H1 (cell line): Measurements from ENCODE around the gene ANKFN1. TPM values are rescaled to one million over a fixed set of nuclear protein-coding genes. Genes with fewer than 3 reads are reported as not detected.
A peak's percentile ranks its signal among the peaks of the same experiment; 100 is the strongest.

Source experiments
- CTCF ChIA-PET: fragments of 300-600 bp; sonication (Branson Sonifier 250); formaldehyde crosslinking; loops from one replicate; lab custom pipeline; 2021; ENCODE audit not compliant: partially characterized antibody; lab: Charles Lee
- POLR2A ChIA-PET: fragments of 300-600 bp; sonication (Branson Sonifier 250); formaldehyde crosslinking; loops from one replicate; lab custom pipeline; 2021; ENCODE audit warnings: inconsistent platforms; ENCODE audit not compliant: partially characterized antibody; lab: Charles Lee
- DNase-seq, 2 experiments: peaks; one replicate each; pipeline versions ENCODE4 v3.0.0 to v3.0.0-alpha.2; 2010 to 2022; ENCODE audit warnings: low spot score in 2 of 2, low read depth in 1 of 2, mixed read lengths in 1 of 2
- FAIRE-seq: peaks from 2 replicates; lab custom pipeline; 2011; peaks lifted over from hg19 to GRCh38; lab: Jason Lieb, UNC
- H2AFZ ChIP-seq: 2 replicates; pipeline ENCODE4 v1.8.1; 2012; ENCODE audit warnings: low read length, inconsistent platforms
- H2AK5ac ChIP-seq: 2 replicates; pipeline ENCODE4 v1.6.1; 2013; ENCODE audit warnings: low read depth, low read length
- H2BK120ac ChIP-seq: replicated peaks from 2 replicates; pipeline ENCODE3; 2013; ENCODE audit warnings: low read depth, low read length, inconsistent platforms
- H2BK12ac ChIP-seq: 2 replicates; pipeline ENCODE4 v1.6.1; 2013; ENCODE audit warnings: low read depth, low read length
- H2BK15ac ChIP-seq: 2 replicates; pipeline ENCODE4 v1.6.1; 2013; ENCODE audit warnings: low read length
- H2BK20ac ChIP-seq: 2 replicates; pipeline ENCODE4 v1.6.1; 2013; ENCODE audit warnings: low read length
- H2BK5ac ChIP-seq: 2 replicates; pipeline ENCODE4 v1.6.1; 2013; ENCODE audit warnings: low read depth, low read length
- H3K14ac ChIP-seq: 2 replicates; pipeline ENCODE4 v1.6.1; 2013; ENCODE audit warnings: inconsistent platforms; ENCODE audit not compliant: insufficient read length
- H3K18ac ChIP-seq: 2 replicates; pipeline ENCODE4 v1.6.1; 2013; ENCODE audit warnings: low read length; ENCODE audit errors: extremely low read depth
- H3K23ac ChIP-seq: 2 replicates; pipeline ENCODE4 v1.6.1; 2013; ENCODE audit warnings: inconsistent platforms; ENCODE audit not compliant: insufficient read length
- H3K23me2 ChIP-seq: 2 replicates; pipeline ENCODE4 v1.6.1; 2013; ENCODE audit warnings: low read depth, low read length
- H3K27ac ChIP-seq: 2 replicates; pipeline ENCODE4 v1.6.1; 2011; ENCODE audit warnings: low read depth, low read length, inconsistent platforms
- H3K27me3 ChIP-seq, 4 experiments: replicated peaks in 1 of 4; 1 replicate in 1 of 4; 2 replicates in 3 of 4; pipeline versions ENCODE4 v1.6.1 to v1.8.1; 2011 to 2013; ENCODE audit warnings: low read length in 3 of 4, mild to moderate bottlenecking in 3 of 4, inconsistent platforms in 2 of 4, mixed read lengths in 2 of 4, moderate library complexity in 1 of 4; ENCODE audit not compliant: control insufficient read depth in 3 of 4, insufficient read depth in 3 of 4; ENCODE audit errors: extremely low read depth in 1 of 4
- H3K36me3 ChIP-seq, 4 experiments: 2 replicates each; pipeline versions ENCODE4 v1.6.1 to v1.8.1; 2011 to 2013; ENCODE audit warnings: mild to moderate bottlenecking in 4 of 4, low read length in 3 of 4, moderate library complexity in 2 of 4, control low read depth in 1 of 4, inconsistent platforms in 1 of 4; ENCODE audit not compliant: insufficient read depth in 4 of 4, control insufficient read depth in 2 of 4
- H3K4ac ChIP-seq: replicated peaks from 2 replicates; pipeline ENCODE3; 2013; ENCODE audit warnings: low read length, low read depth, mixed read lengths, inconsistent platforms; ENCODE audit not compliant: insufficient read length
- H3K4me1 ChIP-seq, 4 experiments: replicated peaks in 1 of 4; 1 replicate in 1 of 4; 2 replicates in 3 of 4; pipeline versions ENCODE4 v1.6.1 to v1.8.1; 2011 to 2013; ENCODE audit warnings: low read length in 3 of 4, inconsistent platforms in 2 of 4, mixed read lengths in 1 of 4; ENCODE audit not compliant: insufficient read depth in 4 of 4, control insufficient read depth in 3 of 4
- H3K4me2 ChIP-seq, 2 experiments: 2 replicates each; pipeline versions ENCODE4 v1.6.1 to v1.8.1; 2011 to 2013; ENCODE audit warnings: low read depth in 2 of 2, low read length in 2 of 2, control low read depth in 1 of 2, inconsistent platforms in 1 of 2, mild to moderate bottlenecking in 1 of 2; ENCODE audit not compliant: insufficient read depth in 1 of 2
- H3K4me3 ChIP-seq, 4 experiments: fragments of 200-600, 300-600 bp in 1 of 4; sonication (generic), shearing (Covaris generic), sonication (Bioruptor Twin) in 1 of 4; 2 replicates each; pipeline versions ENCODE4 v1.5.1 to v1.8.1; 2011 to 2016; ENCODE audit warnings: low read length in 4 of 4, low read depth in 3 of 4, control low read depth in 2 of 4, inconsistent platforms in 2 of 4, mild to moderate bottlenecking in 2 of 4, mixed read lengths in 1 of 4, moderate library complexity in 1 of 4; ENCODE audit not compliant: insufficient read depth in 2 of 4; ENCODE audit errors: extremely low read depth in 1 of 4
- H3K56ac ChIP-seq: replicated peaks from 2 replicates; pipeline ENCODE3; 2013; ENCODE audit warnings: low read depth, mild to moderate bottlenecking, mixed read lengths, low read length, inconsistent platforms; ENCODE audit not compliant: insufficient read length
- H3K79me1 ChIP-seq: 2 replicates; pipeline ENCODE4 v1.6.1; 2013; ENCODE audit warnings: low read depth, low read length, control low read depth
- H3K79me2 ChIP-seq, 2 experiments: 2 replicates each; pipeline versions ENCODE4 v1.6.1 to v1.8.1; 2012 to 2013; ENCODE audit warnings: low read length in 2 of 2, mild to moderate bottlenecking in 2 of 2, inconsistent platforms in 1 of 2; ENCODE audit not compliant: insufficient read depth in 2 of 2, control insufficient read depth in 1 of 2
- H3K9ac ChIP-seq, 4 experiments: replicated peaks in 1 of 4; 1 replicate in 1 of 4; 2 replicates in 3 of 4; pipeline versions ENCODE4 v1.6.1 to v1.8.1; 2011 to 2013; ENCODE audit warnings: low read depth in 3 of 4, low read length in 3 of 4, control low read depth in 2 of 4, mild to moderate bottlenecking in 2 of 4, moderate library complexity in 2 of 4, inconsistent platforms in 1 of 4; ENCODE audit errors: extremely low read depth in 1 of 4
- H3K9me3 ChIP-seq, 2 experiments: 2 replicates each; pipeline versions ENCODE4 v1.6.1 to v1.8.1; 2012 to 2013; ENCODE audit warnings: mild to moderate bottlenecking in 2 of 2, moderate library complexity in 2 of 2, control low read depth in 1 of 2, inconsistent platforms in 1 of 2, low read depth in 1 of 2, low read length in 1 of 2, mixed read lengths in 1 of 2; ENCODE audit not compliant: insufficient read depth in 2 of 2
- H4K20me1 ChIP-seq, 2 experiments: replicated peaks in 1 of 2; 2 replicates each; pipeline versions ENCODE3 to v1.8.1; 2011 to 2013; ENCODE audit warnings: inconsistent platforms in 2 of 2, low read length in 2 of 2, mild to moderate bottlenecking in 1 of 2; ENCODE audit not compliant: insufficient read depth in 2 of 2, control insufficient read depth in 1 of 2
- H4K5ac ChIP-seq: 2 replicates; pipeline ENCODE4 v1.6.1; 2013; ENCODE audit warnings: low read length, low read depth, mixed read lengths, inconsistent platforms; ENCODE audit not compliant: insufficient read length
- H4K8ac ChIP-seq: 2 replicates; pipeline ENCODE4 v1.8.0; 2013; ENCODE audit warnings: mild to moderate bottlenecking, moderate library complexity, low read length, inconsistent platforms; ENCODE audit not compliant: insufficient read depth; ENCODE audit errors: extremely low read depth
- H4K91ac ChIP-seq: replicated peaks from 2 replicates; pipeline ENCODE3; 2013; ENCODE audit warnings: low read length, mixed read lengths, inconsistent platforms; ENCODE audit not compliant: insufficient read length
- ATF3 ChIP-seq: IDR thresholded peaks from 2 replicates; pipeline ENCODE4 v1.6.1; 2011; ENCODE audit warnings: low read depth, mild to moderate bottlenecking, low read length; ENCODE audit not compliant: insufficient read depth
- BACH1 ChIP-seq: IDR thresholded peaks from 2 replicates; pipeline ENCODE4 v1.6.1; 2012; ENCODE audit warnings: low read length, improper control_type of control experiment
- CHD2 ChIP-seq: IDR thresholded peaks from 2 replicates; pipeline ENCODE4 v1.6.1; 2012; ENCODE audit warnings: low read length, improper control_type of control experiment
- CTBP2 ChIP-seq: IDR thresholded peaks from 2 replicates; pipeline ENCODE4 v1.7.0; 2011; ENCODE audit warnings: borderline replicate concordance, mild to moderate bottlenecking, moderate library complexity, mixed read lengths, low read length; ENCODE audit not compliant: insufficient read depth, insufficient read length
- MAFK ChIP-seq: IDR thresholded peaks from 2 replicates; pipeline ENCODE4 v1.6.1; 2012; ENCODE audit warnings: low read depth, mild to moderate bottlenecking, improper control_type of control experiment, low read length
- POLR2AphosphoS5 ChIP-seq: IDR thresholded peaks from 2 replicates; pipeline ENCODE4 v1.6.1; 2011; ENCODE audit warnings: low read depth, low read length
- RBBP5 ChIP-seq: IDR thresholded peaks from 2 replicates; pipeline ENCODE4 v1.7.1; 2012; ENCODE audit warnings: low read depth, mild to moderate bottlenecking, inconsistent platforms, low read length, moderate library complexity, borderline replicate concordance
- RXRA ChIP-seq: IDR thresholded peaks from 2 replicates; pipeline ENCODE4 v1.6.1; 2011; ENCODE audit warnings: low read depth, mild to moderate bottlenecking, low read length, moderate library complexity; ENCODE audit not compliant: insufficient read depth
- SIN3A ChIP-seq, 2 experiments: IDR thresholded peaks in 1 of 2; conservative IDR thresholded peaks in 1 of 2; 2 replicates each; pipeline ENCODE4 v1.6.1; 2011 to 2012; ENCODE audit warnings: low read length in 2 of 2, improper control_type of control experiment in 1 of 2, low read depth in 1 of 2, mild to moderate bottlenecking in 1 of 2
- SIX5 ChIP-seq: IDR thresholded peaks from 2 replicates; pipeline ENCODE4 v1.6.1; 2011; ENCODE audit warnings: mild to moderate bottlenecking, low read depth, low read length
- SP2 ChIP-seq: IDR thresholded peaks from 2 replicates; pipeline ENCODE4 v1.6.1; 2012; ENCODE audit warnings: mild to moderate bottlenecking, low read length, inconsistent platforms
- SP4 ChIP-seq: IDR thresholded peaks from 2 replicates; pipeline ENCODE4 v1.6.1; 2012; ENCODE audit warnings: low read length, inconsistent platforms
- SUZ12 ChIP-seq: fragments of 200-600 bp; sonication (generic); IDR thresholded peaks from 2 replicates; pipeline ENCODE4 v1.6.1; 2012; ENCODE audit warnings: mild to moderate bottlenecking, inconsistent platforms, low read length, moderate library complexity, mixed read lengths
- WGBS, 2 experiments: shearing (Covaris generic) in 1 of 2; methylation state at CpG; one replicate each; pipeline versions ENCODE4 v1.1.6 to v1.1.7; 2013 to 2015; ENCODE audit warnings: low lambda C conversion rate in 2 of 2, mixed read lengths in 2 of 2, inconsistent platforms in 1 of 2, low coverage in 1 of 2, missing lambda C conversion rate in 1 of 2; ENCODE audit not compliant: insufficient replicate concordance in 2 of 2, insufficient coverage in 1 of 2, insufficient read length in 1 of 2; ENCODE audit errors: extremely low coverage in 1 of 2, missing lambda C conversion rate in 1 of 2; 5-methylcytosine and 5-hydroxymethylcytosine counted together
- polyA plus RNA-seq, 7 experiments: library from polyadenylated mRNA; depleted of rRNA in 3 of 7; stranded (reverse) in 5 of 7; unstranded in 2 of 7; fragments of >200 nt in 5 of 7; fragments of 200-250 nt in 2 of 7; gene quantifications; 1 replicate in 5 of 7; 2 replicates in 1 of 7; 4 replicates in 1 of 7; pipeline versions ENCODE4 v1.2.1 to v1.2.3, GENCODE V29; 2011 to 2013; ENCODE audit warnings: missing spikeins in 2 of 7, mixed read lengths in 2 of 7
- total RNA-seq: library from RNA; stranded (reverse); fragmentation: NEBNext Ultra II Directional; extraction: Animal tissue kit (Norgen Biotek cat#: 25700); gene quantifications from 2 replicates; pipeline ENCODE4 v1.2.1, GENCODE V29; 2021

ANKFN1 gene
- total and polyA plus RNA-seq, 2 of the 8 experiments (the other 6 are each of a cell fraction or from before 2014, with no cell fraction given): not detected

GRCh38 chr17:56434610-56435009 lies 281.3 kb downstream of the ANKFN1 start:
- Histone ChIP-seq H3K4me1 (peaks cover 0 to 7% (median 4%) of the 10 kb centered on the region in 4 experiments; a peak in 5 of 7 replicates), H4K8ac (no peak overlapping the region), H3K79me2 (no peaks in the 10 kb centered on the region)
- CTCF ChIA-PET: interaction anchor here (0.8 kb wide), 1 partner anchor 311 kb away, joined by 3 read pairs; no protein-coding TSS in a partner anchor
- TF ChIP-seq SP2 (no peak), MAFK (no peak), SIX5 (no peak), RXRA (no peak), SUZ12 (no peak), POLR2AphosphoS5 (no peak), SP4 (no peak), BACH1 (no peak), SIN3A (conservative IDR thresholded peaks at IDR 0.05 in 1 of 2, IDR thresholded peaks at IDR 0.05 in 1 of 2; ENCODE audit: low read depth in 1 of 2, low read length in 2 of 2) (no peak), CTBP2 (no peak), CHD2 (no peak), RBBP5 (no peak), ATF3 (no peak)
- TF ChIP-seq, all 59 proteins: peak for 0
- Histone ChIP-seq H2AFZ (0 out of 2 replicates have a peak overlapping the region, but pooled peaks have one; percentile 25), H3K14ac (no peak overlapping the region), H3K4ac (no peak overlapping the region), H3K27me3 (no peaks in the 10 kb centered on the region), H3K36me3 (no peaks in the 10 kb centered on the region), H2AK5ac (no peak overlapping the region), H2BK12ac (no peak overlapping the region), H2BK120ac (no peak overlapping the region), H3K23ac (no peak overlapping the region), H2BK20ac (no peak overlapping the region), H4K5ac (no peak overlapping the region), H3K56ac (no peak overlapping the region), H2BK5ac (no peak overlapping the region), H3K9me3 (no peaks in the 10 kb centered on the region), H3K4me2 (no peak overlapping the region), H3K79me1 (no peaks in the 10 kb centered on the region), H4K91ac (no peak overlapping the region), H3K27ac (no peak overlapping the region), H3K9ac (no peak overlapping the region), H3K23me2 (no peaks in the 10 kb centered on the region), H3K18ac (no peak overlapping the region), H3K4me3 (no peak overlapping the region), H2BK15ac (no peak overlapping the region), H4K20me1 (no peaks in the 10 kb centered on the region)
- FAIRE-seq: no peak
- DNase-seq: no peak
- 96% methylated on average over 10 of the region's 10 CpGs; no CpG with 5 or more reads in 1 of the 2 experiments for WGBS, 2 experiments
- POLR2A ChIA-PET: no interaction called here
